Sigmoid colon (tissue), 4 donors: Measurements from ENCODE around the gene TP53I11.

ENCODE experiments used
- EP300 ChIP-seq, 4 donors: sonication (generic); formaldehyde crosslinking; IDR thresholded peaks; one replicate each; pipeline ENCODE4 v1.6.1; 2017; ENCODE audit warnings: antibody characterized with exemption in 4 of 4
- POLR2A ChIP-seq, 2 donors: fragments of 450-650 bp; IDR thresholded peaks; one replicate each; pipeline ENCODE4 v1.6.1; 2016; ENCODE audit warnings: antibody characterized with exemption in 2 of 2, mild to moderate bottlenecking in 2 of 2, moderate library complexity in 2 of 2
- POLR2AphosphoS5 ChIP-seq, 4 donors: sonication (generic); formaldehyde crosslinking; IDR thresholded peaks; one replicate each; pipeline ENCODE4 v1.6.1; 2017; ENCODE audit warnings: antibody characterized with exemption in 4 of 4
- TF ChIP-seq, protein P1 (sequence below), 4 experiments: fragments of 450-650 bp in 3 of 4; fragments of 200-600 bp in 1 of 4; IDR thresholded peaks; one replicate each; pipeline ENCODE4 v1.5.1; 2016 to 2019; ENCODE audit warnings: antibody characterized with exemption in 4 of 4, mild to moderate bottlenecking in 3 of 4, moderate library complexity in 2 of 4

DNA sequence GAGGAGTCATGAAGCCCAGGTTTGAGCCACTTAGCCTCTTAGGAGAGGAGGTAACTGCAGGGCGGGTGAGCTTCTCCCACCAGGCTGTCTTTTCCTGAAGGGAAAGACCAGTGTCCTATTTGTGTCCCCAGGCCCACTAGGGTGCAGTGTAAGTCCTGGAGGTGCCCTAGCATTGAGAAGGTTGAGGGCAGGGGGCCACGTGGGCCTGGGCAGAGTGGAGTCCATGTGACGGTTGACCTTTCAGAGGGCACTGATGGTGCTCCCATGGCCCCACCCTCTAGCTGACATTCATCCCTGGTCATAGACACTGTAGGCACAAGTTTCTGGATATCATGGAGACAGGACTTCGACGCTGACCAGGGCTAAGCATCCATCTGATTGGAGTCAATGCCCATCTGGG, 44.1 kb upstream of the TP53I11 start:
- TF ChIP-seq, protein P1, sequence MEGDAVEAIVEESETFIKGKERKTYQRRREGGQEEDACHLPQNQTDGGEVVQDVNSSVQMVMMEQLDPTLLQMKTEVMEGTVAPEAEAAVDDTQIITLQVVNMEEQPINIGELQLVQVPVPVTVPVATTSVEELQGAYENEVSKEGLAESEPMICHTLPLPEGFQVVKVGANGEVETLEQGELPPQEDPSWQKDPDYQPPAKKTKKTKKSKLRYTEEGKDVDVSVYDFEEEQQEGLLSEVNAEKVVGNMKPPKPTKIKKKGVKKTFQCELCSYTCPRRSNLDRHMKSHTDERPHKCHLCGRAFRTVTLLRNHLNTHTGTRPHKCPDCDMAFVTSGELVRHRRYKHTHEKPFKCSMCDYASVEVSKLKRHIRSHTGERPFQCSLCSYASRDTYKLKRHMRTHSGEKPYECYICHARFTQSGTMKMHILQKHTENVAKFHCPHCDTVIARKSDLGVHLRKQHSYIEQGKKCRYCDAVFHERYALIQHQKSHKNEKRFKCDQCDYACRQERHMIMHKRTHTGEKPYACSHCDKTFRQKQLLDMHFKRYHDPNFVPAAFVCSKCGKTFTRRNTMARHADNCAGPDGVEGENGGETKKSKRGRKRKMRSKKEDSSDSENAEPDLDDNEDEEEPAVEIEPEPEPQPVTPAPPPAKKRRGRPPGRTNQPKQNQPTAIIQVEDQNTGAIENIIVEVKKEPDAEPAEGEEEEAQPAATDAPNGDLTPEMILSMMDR (IDR thresholded peaks at IDR 0.05): no peak
- TF ChIP-seq POLR2AphosphoS5 (IDR thresholded peaks at IDR 0.05): no peak
- no peak for TF ChIP-seq POLR2A (IDR thresholded peaks at IDR 0.05)
- TF ChIP-seq EP300 (IDR thresholded peaks at IDR 0.05): no peak
